Medulla oblongata (tissue), 1 donor: ENCODE measurements around the gene SMIM23.

Experiments
- DNase-seq: peaks from one replicate; pipeline ENCODE4 v3.0.0-alpha.2; 2015; ENCODE audit errors: extremely low spot score

The SMIM23 gene

GRCh38 chr5:171813813-171814490, 28.3 kb downstream of the SMIM23 start:
- no peak for DNase-seq

GRCh38 chr5:171816666-171817065, 31.0 kb downstream of the SMIM23 start:
- no peak for DNase-seq

GRCh38 chr5:171820561-171820960, 34.9 kb downstream of the SMIM23 start:
- no peak for DNase-seq

GRCh38 chr5:171821286-171821685, 35.7 kb downstream of the SMIM23 start:
- DNase-seq, result no peak

GRCh38 chr5:171823269-171823668, 37.7 kb downstream of the SMIM23 start:
- DNase-seq, result no peak

- DNase-seq, result no peak
These were observed 39.4 kb downstream of the SMIM23 start for GRCh38 chr5:171825051-171825450.

- no peak for DNase-seq
These were observed 40.5 kb downstream of the SMIM23 start for GRCh38 chr5:171826132-171826531.

- no peak for DNase-seq
These were observed 41.5 kb downstream of the SMIM23 start for GRCh38 chr5:171827162-171827561.

- no peak for DNase-seq
These were observed 45.1 kb downstream of the SMIM23 start for GRCh38 chr5:171830686-171831085.

GRCh38 chr5:171832775-171833174, 47.2 kb downstream of the SMIM23 start:
- DNase-seq, result no peak

GRCh38 chr5:171834461-171834860, 48.8 kb downstream of the SMIM23 start:
- no peak for DNase-seq

- no peak for DNase-seq
These were observed 49.4 kb downstream of the SMIM23 start for GRCh38 chr5:171835066-171835465.

- DNase-seq, result no peak
These were observed 51.9 kb downstream of the SMIM23 start for GRCh38 chr5:171837522-171837921.

GRCh38 chr5:171838066-171838465, 52.4 kb downstream of the SMIM23 start:
- DNase-seq, result no peak

- no peak for DNase-seq
These were observed 53.5 kb downstream of the SMIM23 start for GRCh38 chr5:171839112-171839511.

- no peak for DNase-seq
These were observed 54.4 kb downstream of the SMIM23 start for GRCh38 chr5:171840066-171840465.
